A673 (cell line): ENCODE data around the gene POLR1H. TPM values are rescaled to one million over a fixed set of nuclear protein-coding genes. Genes with fewer than 3 reads are reported as not detected.

Experiments used
- BruUV-seq: library from RNA; stranded (reverse); fragments of 400-500 nt; replicated peaks from 2 replicates; lab custom pipeline; 2021; lab: Mats Ljungman, UMichigan
- CTCF ChIA-PET: fragments of 300-600 bp; sonication (Branson Sonifier 250); formaldehyde crosslinking; loops from one replicate; lab custom pipeline; 2022; ENCODE audit warnings: antibody characterized with exemption; lab: Charles Lee
- POLR2A ChIA-PET: fragments of 300-600 bp; sonication (Branson Sonifier 250); formaldehyde crosslinking; loops from one replicate; lab custom pipeline; 2022; ENCODE audit warnings: antibody characterized with exemption; ENCODE audit not compliant: low non-redundant PET; lab: Charles Lee
- DNase-seq: peaks from one replicate; pipeline ENCODE4 v3.0.0-alpha.2; 2015; ENCODE audit warnings: low spot score
- H3K27ac ChIP-seq: fragments of 200-600 bp; sonication (generic); 2 replicates; pipeline ENCODE4 v1.5.1; 2016; ENCODE audit warnings: mixed run types, low read depth, mild to moderate bottlenecking, mixed read lengths, antibody characterized with exemption, low read length; ENCODE audit not compliant: poor library complexity, severe bottlenecking
- H3K27me3 ChIP-seq: fragments of 200-600 bp; sonication (generic); replicated peaks from 2 replicates; pipeline ENCODE4 v1.6.1; 2017; ENCODE audit warnings: mixed run types, low read depth, mild to moderate bottlenecking, mixed read lengths, antibody characterized with exemption, low read length; ENCODE audit not compliant: insufficient read depth, poor library complexity
- H3K36me3 ChIP-seq: fragments of 200-600 bp; sonication (generic); 2 replicates; pipeline ENCODE4 v1.6.1; 2016; ENCODE audit warnings: mixed run types, mild to moderate bottlenecking, mixed read lengths, antibody characterized with exemption, low read length; ENCODE audit not compliant: insufficient read depth, poor library complexity, severe bottlenecking
- H3K4me1 ChIP-seq: fragments of 200-600 bp; sonication (generic); 2 replicates; pipeline ENCODE4 v1.6.1; 2017; ENCODE audit warnings: mixed run types, mild to moderate bottlenecking, mixed read lengths, antibody characterized with exemption, low read length; ENCODE audit not compliant: insufficient read depth, poor library complexity, severe bottlenecking
- H3K4me3 ChIP-seq: fragments of 200-600 bp; sonication (generic); 2 replicates; pipeline ENCODE4 v1.5.1; 2016; ENCODE audit warnings: low read depth, mixed run types, mild to moderate bottlenecking, mixed read lengths, low read length; ENCODE audit not compliant: poor library complexity, severe bottlenecking
- H3K9me3 ChIP-seq: fragments of 200-600 bp; sonication (generic); 2 replicates; pipeline ENCODE4 v1.6.1; 2016; ENCODE audit warnings: mixed run types, low read depth, mild to moderate bottlenecking, mixed read lengths, antibody characterized with exemption, low read length; ENCODE audit not compliant: poor library complexity, severe bottlenecking
- CTCF ChIP-seq: fragments of 300-800, 200-600 bp; sonication (generic); conservative IDR thresholded peaks from 2 replicates; pipeline ENCODE4 v1.5.1; 2017; ENCODE audit warnings: low read depth, mild to moderate bottlenecking, antibody characterized with exemption, low read length, moderate library complexity, mixed read lengths
- EZH2 ChIP-seq: fragments of 200-600 bp; sonication (generic); IDR thresholded peaks from 2 replicates; pipeline ENCODE4 v1.6.1; 2017; ENCODE audit warnings: borderline replicate concordance, low read depth, mild to moderate bottlenecking, mixed read lengths, antibody characterized with exemption, low read length; ENCODE audit not compliant: poor library complexity, severe bottlenecking
- intact Hi-C: fragments of 100-400 bp; cut with micrococcal nuclease; formaldehyde crosslinking; loops from one replicate; pipeline ENCODE4 v1.10.0; 2022; ENCODE audit not compliant: unreplicated experiment
- total RNA-seq: library from RNA; stranded (reverse); gene quantifications from 2 replicates; pipeline ENCODE4 v1.2.3, GENCODE V29; 2021

Gene POLR1H
- total RNA-seq, 1 experiment from 2014 or later = 30.9 TPM

GRCh38 chr6:30066577-30067459 lies 5.8 kb downstream of the POLR1H start, which contains the start of gene PPP1R11:
TSS of gene PPP1R11 (plus strand) at chr6:30067198. CDS start at chr6:30067411, 213 bp downstream.
- peaks cover 11% of the 10 kb centered on the region for H3K36me3 ChIP-seq
- peak within 1 kb of the TSS; percentile 83 for H3K27ac ChIP-seq
- ChIA-PET POLR2A (no interaction called here), CTCF (interaction anchor here (0.9 kb wide), 1 partner anchor 37 kb away, joined by 9 read pairs; no protein-coding TSS in a partner anchor)
- H3K4me3 ChIP-seq = peak within 1 kb of the TSS; percentile 73
- no peak for TF ChIP-seq CTCF
- peaks cover 10% of the 10 kb centered on the region for H3K27me3 ChIP-seq
- no peaks in the 10 kb centered on the region for H3K9me3 ChIP-seq
- no TSS peak for BruUV-seq
- peaks cover 20% of the 10 kb centered on the region for H3K4me1 ChIP-seq
- peak; percentile 100 for DNase-seq
- intact Hi-C loops = loop anchor here (5.0 kb wide), 1 partner anchor 35 kb away; no protein-coding TSS in a partner anchor

DNA sequence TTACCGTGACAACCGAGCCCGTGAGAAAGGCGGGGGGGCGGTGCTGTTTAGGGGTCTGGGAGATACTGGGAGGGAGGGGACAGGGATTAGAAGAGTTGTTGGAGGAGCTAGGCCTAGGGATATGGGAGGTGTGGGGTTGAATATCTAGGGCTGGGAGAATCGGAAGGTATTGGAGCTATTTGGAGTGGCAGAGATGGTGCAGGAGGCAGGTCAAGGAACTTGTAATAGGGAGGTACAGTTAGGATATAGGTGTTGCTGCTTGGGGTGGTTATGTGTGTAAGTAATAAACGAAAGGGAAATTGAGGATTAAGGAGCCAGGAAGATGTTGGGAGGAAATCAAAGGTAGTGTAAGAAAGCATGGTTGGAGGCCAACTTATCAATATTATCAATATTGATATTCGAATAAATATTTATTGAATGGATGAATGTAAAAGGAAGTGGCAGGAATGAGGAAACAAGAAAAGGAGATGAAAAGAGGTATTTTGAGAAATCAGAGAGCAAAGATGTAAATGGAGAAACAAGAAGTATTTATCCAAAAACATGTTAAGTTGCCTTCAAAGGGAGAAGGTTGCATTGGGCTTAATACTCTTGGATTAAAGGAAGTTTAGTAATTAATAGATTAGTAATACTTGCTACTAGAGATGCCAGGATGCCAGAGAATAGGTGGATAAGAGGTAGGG lies 6.5 kb downstream of the POLR1H start:
- H3K27me3 ChIP-seq = peaks cover 18% of the 10 kb centered on the region
- peaks cover 19% of the 10 kb centered on the region for H3K4me1 ChIP-seq
- peak overlapping the region; percentile 73 for H3K4me3 ChIP-seq
- no peak for TF ChIP-seq CTCF
- no peak for TF ChIP-seq EZH2
- BruUV-seq = TSS peak; percentile 24
- ChIA-PET POLR2A (no interaction called here), CTCF (no interaction called here)
- DNase-seq = peak; percentile 87
- peaks cover 11% of the 10 kb centered on the region for H3K36me3 ChIP-seq
- no peaks in the 10 kb centered on the region for H3K9me3 ChIP-seq
- intact Hi-C loops = loop anchor here (5.0 kb wide), 1 partner anchor 35 kb away; no protein-coding TSS in a partner anchor
- H3K27ac ChIP-seq = peak overlapping the region; percentile 83

DNA sequence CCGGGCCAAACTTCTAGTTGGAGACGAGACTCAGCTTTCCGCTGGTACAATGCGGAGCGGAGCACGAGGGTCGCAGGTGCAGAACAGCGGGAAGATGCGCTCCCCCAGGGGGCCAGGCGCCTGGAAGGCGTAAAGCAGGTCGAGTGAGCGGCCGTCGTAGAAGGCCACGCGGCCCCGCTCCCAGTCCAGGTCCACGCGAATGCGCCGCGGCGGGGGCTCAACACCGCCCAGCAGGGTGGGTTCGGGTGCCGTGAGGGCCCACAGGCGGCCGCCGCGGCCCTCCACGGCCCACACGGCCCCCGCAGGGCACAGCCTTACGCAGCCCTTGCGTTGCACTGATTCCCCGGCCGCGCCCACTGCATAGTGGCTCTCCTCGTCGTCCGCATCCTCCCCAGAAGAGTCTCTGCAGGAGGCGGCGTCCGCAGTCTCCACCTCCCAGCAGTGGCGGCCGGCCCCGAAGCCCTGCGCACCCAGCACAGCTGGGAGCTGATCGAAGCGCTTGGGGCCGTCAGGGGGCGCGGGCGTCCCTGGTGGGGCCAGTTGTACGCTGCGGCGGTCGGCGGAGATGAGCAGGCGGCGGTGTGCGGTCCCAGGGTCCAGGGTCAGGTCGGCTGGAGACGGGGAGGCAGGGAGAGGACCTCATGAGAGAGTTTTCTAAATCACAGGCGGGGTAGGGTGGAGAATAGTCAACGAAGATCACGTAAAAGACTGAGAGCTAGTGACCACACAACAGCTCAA lies 10.2 kb downstream of the POLR1H start:
- Histone ChIP-seq H3K36me3 (peaks cover 3% of the 10 kb centered on the region), H3K27ac (no peak overlapping the region), H3K9me3 (no peaks in the 10 kb centered on the region), H3K4me3 (peak overlapping the region; percentile 19), H3K4me1 (peaks cover 18% of the 10 kb centered on the region), H3K27me3 (peaks cover 55% of the 10 kb centered on the region)
- DNase-seq = peak; percentile 31
- CTCF ChIA-PET = interaction anchor here (0.6 kb wide), 1 partner anchor 54 kb away, joined by 3 read pairs; no protein-coding TSS in a partner anchor
- intact Hi-C loops = no loop called here
- POLR2A ChIA-PET = no interaction called here
- no TSS peak for BruUV-seq
- TF ChIP-seq EZH2 (peak; percentile 51), CTCF (no peak)
